ENCODE results near the gene CDH13.

GRCh38 chr16:83747936-83748335 lies 1121.2 kb downstream of the CDH13 start:
- TF ChIP-seq, protein P1, sequence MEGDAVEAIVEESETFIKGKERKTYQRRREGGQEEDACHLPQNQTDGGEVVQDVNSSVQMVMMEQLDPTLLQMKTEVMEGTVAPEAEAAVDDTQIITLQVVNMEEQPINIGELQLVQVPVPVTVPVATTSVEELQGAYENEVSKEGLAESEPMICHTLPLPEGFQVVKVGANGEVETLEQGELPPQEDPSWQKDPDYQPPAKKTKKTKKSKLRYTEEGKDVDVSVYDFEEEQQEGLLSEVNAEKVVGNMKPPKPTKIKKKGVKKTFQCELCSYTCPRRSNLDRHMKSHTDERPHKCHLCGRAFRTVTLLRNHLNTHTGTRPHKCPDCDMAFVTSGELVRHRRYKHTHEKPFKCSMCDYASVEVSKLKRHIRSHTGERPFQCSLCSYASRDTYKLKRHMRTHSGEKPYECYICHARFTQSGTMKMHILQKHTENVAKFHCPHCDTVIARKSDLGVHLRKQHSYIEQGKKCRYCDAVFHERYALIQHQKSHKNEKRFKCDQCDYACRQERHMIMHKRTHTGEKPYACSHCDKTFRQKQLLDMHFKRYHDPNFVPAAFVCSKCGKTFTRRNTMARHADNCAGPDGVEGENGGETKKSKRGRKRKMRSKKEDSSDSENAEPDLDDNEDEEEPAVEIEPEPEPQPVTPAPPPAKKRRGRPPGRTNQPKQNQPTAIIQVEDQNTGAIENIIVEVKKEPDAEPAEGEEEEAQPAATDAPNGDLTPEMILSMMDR (IDR thresholded peaks at IDR 0.05 in 4 of 5, conservative IDR thresholded peaks at IDR 0.05 in 1 of 5), result no peak
- TF ChIP-seq POLR2A (IDR thresholded peaks at IDR 0.05), result no peak
